HUES6 (cell line): ENCODE results near the gene ENDOV.

Experiments used
- H3K27ac ChIP-seq: 2 replicates; pipeline ENCODE4 v1.7.0; 2013; ENCODE audit warnings: low read depth, mild to moderate bottlenecking, low read length, inconsistent platforms
- H3K27me3 ChIP-seq: 2 replicates; pipeline ENCODE4 v1.6.1; 2013; ENCODE audit warnings: low read length; ENCODE audit not compliant: control insufficient read depth, insufficient read depth
- H3K36me3 ChIP-seq: 2 replicates; pipeline ENCODE4 v1.6.1; 2013; ENCODE audit warnings: low read length; ENCODE audit not compliant: control insufficient read depth, insufficient read depth
- H3K4me1 ChIP-seq: 2 replicates; pipeline ENCODE4 v1.6.1; 2013; ENCODE audit warnings: low read length; ENCODE audit not compliant: control insufficient read depth, insufficient read depth
- H3K4me3 ChIP-seq: 2 replicates; pipeline ENCODE4 v1.5.1; 2013; ENCODE audit warnings: low read depth, low read length
- H3K9ac ChIP-seq: one replicate; pipeline ENCODE4 v1.6.1; 2013; ENCODE audit warnings: mild to moderate bottlenecking, low read length
- H3K9me3 ChIP-seq: 2 replicates; pipeline ENCODE4 v1.6.1; 2013; ENCODE audit warnings: low read depth, low read length; ENCODE audit not compliant: control insufficient read depth, insufficient read depth

The ENDOV gene

GRCh38 chr17:80453126-80453997 lies 38.4 kb downstream of the ENDOV start:
- peaks cover 37% of the 10 kb centered on the region for H3K27me3 ChIP-seq
- no peak overlapping the region for H3K27ac ChIP-seq
- peak overlapping the region; percentile 99 for H3K9ac ChIP-seq
- H3K4me1 ChIP-seq, result peaks cover 13% of the 10 kb centered on the region
- no peaks in the 10 kb centered on the region for H3K36me3 ChIP-seq
- peak overlapping the region; percentile 97 for H3K4me3 ChIP-seq
- no peaks in the 10 kb centered on the region for H3K9me3 ChIP-seq

- Histone ChIP-seq H3K4me1 (peaks cover 13% of the 10 kb centered on the region), H3K27me3 (peaks cover 39% of the 10 kb centered on the region), H3K4me3 (peak overlapping the region; percentile 97), H3K9ac (peak overlapping the region; percentile 99), H3K9me3 (no peaks in the 10 kb centered on the region), H3K36me3 (no peaks in the 10 kb centered on the region), H3K27ac (peak overlapping the region; percentile 96)
These were observed 39.1 kb downstream of the ENDOV start for GRCh38 chr17:80453998-80454556.

- H3K4me1 ChIP-seq, result peaks cover 13% of the 10 kb centered on the region
- H3K9me3 ChIP-seq, result no peaks in the 10 kb centered on the region
- H3K27me3 ChIP-seq, result peaks cover 43% of the 10 kb centered on the region
- peak overlapping the region; percentile 99 for H3K9ac ChIP-seq
- peak overlapping the region; percentile 96 for H3K27ac ChIP-seq
- H3K36me3 ChIP-seq, result no peaks in the 10 kb centered on the region
- H3K4me3 ChIP-seq, result peak overlapping the region; percentile 97
These were observed 39.8 kb downstream of the ENDOV start for GRCh38 chr17:80454557-80455335.

GRCh38 chr17:80455336-80455710 lies 40.4 kb downstream of the ENDOV start:
- Histone ChIP-seq H3K9ac (peak overlapping the region; percentile 99), H3K4me1 (peaks cover 13% of the 10 kb centered on the region), H3K27ac (peak overlapping the region; percentile 96), H3K36me3 (no peaks in the 10 kb centered on the region), H3K9me3 (no peaks in the 10 kb centered on the region), H3K4me3 (peak overlapping the region; percentile 97), H3K27me3 (peaks cover 48% of the 10 kb centered on the region)

GRCh38 chr17:80455784-80456183 lies 40.8 kb downstream of the ENDOV start:
- H3K27ac ChIP-seq, result no peak overlapping the region
- H3K9me3 ChIP-seq, result no peaks in the 10 kb centered on the region
- peaks cover 52% of the 10 kb centered on the region for H3K27me3 ChIP-seq
- H3K4me3 ChIP-seq, result peak overlapping the region; percentile 97
- H3K4me1 ChIP-seq, result peaks cover 13% of the 10 kb centered on the region
- H3K9ac ChIP-seq, result no peak overlapping the region
- no peaks in the 10 kb centered on the region for H3K36me3 ChIP-seq

GRCh38 chr17:80456465-80457235 lies 41.7 kb downstream of the ENDOV start:
- no peak overlapping the region for H3K9ac ChIP-seq
- H3K27me3 ChIP-seq, result peaks cover 60% of the 10 kb centered on the region
- H3K36me3 ChIP-seq, result no peaks in the 10 kb centered on the region
- no peak overlapping the region for H3K27ac ChIP-seq
- no peak overlapping the region for H3K4me3 ChIP-seq
- H3K9me3 ChIP-seq, result no peaks in the 10 kb centered on the region
- H3K4me1 ChIP-seq, result peaks cover 13% of the 10 kb centered on the region

GRCh38 chr17:80457236-80457856 lies 42.4 kb downstream of the ENDOV start:
- Histone ChIP-seq H3K9ac (no peak overlapping the region), H3K27me3 (peaks cover 67% of the 10 kb centered on the region), H3K9me3 (no peaks in the 10 kb centered on the region), H3K4me3 (no peak overlapping the region), H3K27ac (no peak overlapping the region), H3K4me1 (peaks cover 13% of the 10 kb centered on the region), H3K36me3 (no peaks in the 10 kb centered on the region)

- Histone ChIP-seq H3K9me3 (no peaks in the 10 kb centered on the region), H3K27me3 (peaks cover 69% of the 10 kb centered on the region), H3K4me1 (peaks cover 13% of the 10 kb centered on the region), H3K36me3 (no peaks in the 10 kb centered on the region), H3K4me3 (no peak overlapping the region), H3K9ac (no peak overlapping the region), H3K27ac (no peak overlapping the region)
These were observed 43.0 kb downstream of the ENDOV start for GRCh38 chr17:80458016-80458415.

GRCh38 chr17:80459234-80459633 lies 44.3 kb downstream of the ENDOV start:
- Histone ChIP-seq H3K36me3 (no peaks in the 10 kb centered on the region), H3K9me3 (no peaks in the 10 kb centered on the region), H3K9ac (no peak overlapping the region), H3K27ac (no peak overlapping the region), H3K4me1 (peaks cover 6% of the 10 kb centered on the region), H3K27me3 (peaks cover 74% of the 10 kb centered on the region), H3K4me3 (no peak overlapping the region)

- Histone ChIP-seq H3K4me1 (peaks cover 5% of the 10 kb centered on the region), H3K4me3 (no peak overlapping the region), H3K27me3 (peaks cover 86% of the 10 kb centered on the region), H3K27ac (no peak overlapping the region), H3K36me3 (no peaks in the 10 kb centered on the region), H3K9ac (no peak overlapping the region), H3K9me3 (no peaks in the 10 kb centered on the region)
These were observed 45.5 kb downstream of the ENDOV start for GRCh38 chr17:80460429-80460834.
